Measurements from ENCODE around the gene MYL12B. TPM values are rescaled to one million over a fixed set of nuclear protein-coding genes. Genes with fewer than 3 reads are reported as not detected.

MYL12B gene
- total and polyA plus RNA-seq, 12 donors, result 259 to 810 (median 446) TPM

GRCh38 chr18:3223356-3223755 is 38.6 kb upstream of the MYL12B start:
- Histone ChIP-seq H3K27ac (no peak overlapping the region), H3K9me3 (replicated peaks in 1 of 3) (no peaks in the 10 kb centered on the region), H3K4me3 (no peak overlapping the region), H3K4me1 (replicated peaks in 1 of 2) (peaks cover 0 to 6% of the 10 kb centered on the region in 2 donors), H3K36me3 (replicated peaks in 1 of 2) (no peaks in the 10 kb centered on the region), H3K27me3 (no peaks in the 10 kb centered on the region)
- TF ChIP-seq POLR2A (IDR thresholded peaks at IDR 0.05) (no peak), CTCF (IDR thresholded peaks at IDR 0.05) (no peak)
- intact Hi-C loops (cut with DNase I), result no loop called here
- WGBS, 4 donors, result 70 to 83% (median 79%) methylated on average over 1 of the region's 1 CpG
- no peak for DNase-seq

- H3K4me1 ChIP-seq (replicated peaks in 1 of 2), result peaks cover 0 to 6% of the 10 kb centered on the region in 2 donors
- intact Hi-C loops (cut with DNase I), result no loop called here
These were observed 37.7 kb upstream of the MYL12B start for GRCh38 chr18:3224223-3224622.

GRCh38 chr18:3225588-3225987 is 36.3 kb upstream of the MYL12B start:
- TF ChIP-seq POLR2A (IDR thresholded peaks at IDR 0.05) (no peak), CTCF (IDR thresholded peaks at IDR 0.05) (no peak)
- no peak for DNase-seq
- Histone ChIP-seq H3K9me3 (replicated peaks in 1 of 3) (no peaks in the 10 kb centered on the region), H3K36me3 (replicated peaks in 1 of 2) (no peaks in the 10 kb centered on the region), H3K4me3 (no peak overlapping the region), H3K27ac (no peak overlapping the region), H3K4me1 (replicated peaks in 1 of 2) (peaks cover 0 to 2% of the 10 kb centered on the region in 2 donors), H3K27me3 (no peaks in the 10 kb centered on the region)
- intact Hi-C loops (cut with DNase I), result no loop called here
- WGBS, 4 donors, result 91 to 100% (median 96%) methylated on average over 3 of the region's 3 CpGs

More at GRCh38 chr18:3224223-3224622, 37.7 kb upstream of the MYL12B start:
- Histone ChIP-seq H3K27ac (no peak overlapping the region), H3K4me3 (no peak overlapping the region), H3K27me3 (no peaks in the 10 kb centered on the region), H3K36me3 (replicated peaks in 1 of 2) (no peaks in the 10 kb centered on the region), H3K9me3 (replicated peaks in 1 of 3) (no peaks in the 10 kb centered on the region)
- WGBS, 4 donors, result 69 to 97% (median 94%) methylated on average over 3 of the region's 3 CpGs
- DNase-seq, result no peak
- TF ChIP-seq CTCF (IDR thresholded peaks at IDR 0.05) (no peak), POLR2A (IDR thresholded peaks at IDR 0.05) (no peak)

GRCh38 chr18:3226048-3226447 is 35.9 kb upstream of the MYL12B start:
- intact Hi-C loops (cut with DNase I), result no loop called here
- Histone ChIP-seq H3K36me3 (replicated peaks in 1 of 2) (no peaks in the 10 kb centered on the region), H3K4me3 (no peak overlapping the region), H3K27ac (no peak overlapping the region), H3K4me1 (replicated peaks in 1 of 2) (peaks cover 0 to 3% of the 10 kb centered on the region in 2 donors), H3K9me3 (replicated peaks in 1 of 3) (no peaks in the 10 kb centered on the region), H3K27me3 (no peaks in the 10 kb centered on the region)
- 91 to 96% (median 96%) methylated on average over 6 of the region's 6 CpGs for WGBS, 4 donors
- DNase-seq, result no peak
- no peak for TF ChIP-seq CTCF (IDR thresholded peaks at IDR 0.05)
- no peak for TF ChIP-seq POLR2A (IDR thresholded peaks at IDR 0.05)

All from adrenal gland (tissue), 12 donors.